HG02840 (cell line): ENCODE results near the gene CXXC5.

Experiments used
- ATAC-seq: cut with Tn5 transposase; IDR thresholded peaks from one replicate; pipeline ENCODE4 v1.9.1; 2021; ENCODE audit warnings: mild to moderate bottlenecking, moderate library complexity, moderate number of reproducible peaks; ENCODE audit not compliant: unreplicated experiment, low FRiP score

Gene CXXC5

GRCh38 chr5:139664086-139664693 is 16.0 kb downstream of the CXXC5 start:
- peak; percentile 44 for ATAC-seq

- ATAC-seq, result no peak
Measured at GRCh38 chr5:139664727-139665351, 16.7 kb downstream of the CXXC5 start.

GRCh38 chr5:139665626-139666025 is 17.5 kb downstream of the CXXC5 start:
- no peak for ATAC-seq

- ATAC-seq, result no peak
Measured at GRCh38 chr5:139666551-139666950, 18.4 kb downstream of the CXXC5 start.

- no peak for ATAC-seq
Measured at GRCh38 chr5:139667001-139667729, 19.0 kb downstream of the CXXC5 start.

- ATAC-seq, result no peak
Measured at GRCh38 chr5:139667730-139668063, 19.5 kb downstream of the CXXC5 start.

GRCh38 chr5:139668064-139668880 is 20.1 kb downstream of the CXXC5 start:
- ATAC-seq, result no peak

GRCh38 chr5:139668924-139669661 is 20.9 kb downstream of the CXXC5 start:
- ATAC-seq, result no peak

GRCh38 chr5:139669662-139670368 is 21.7 kb downstream of the CXXC5 start:
- peak; percentile 32 for ATAC-seq

GRCh38 chr5:139670369-139671095 is 22.4 kb downstream of the CXXC5 start:
- peak; percentile 39 for ATAC-seq

GRCh38 chr5:139671096-139671841 is 23.1 kb downstream of the CXXC5 start:
- ATAC-seq, result no peak

GRCh38 chr5:139675213-139675612 is 27.1 kb downstream of the CXXC5 start:
- ATAC-seq, result no peak

GRCh38 chr5:139675825-139676224 is 27.7 kb downstream of the CXXC5 start:
- ATAC-seq, result no peak

- ATAC-seq, result no peak
Measured at GRCh38 chr5:139676406-139676805, 28.3 kb downstream of the CXXC5 start.

GRCh38 chr5:139676951-139677735 is 29.0 kb downstream of the CXXC5 start:
- no peak for ATAC-seq

- no peak for ATAC-seq
Measured at GRCh38 chr5:139677736-139678613, 29.8 kb downstream of the CXXC5 start.
